Mucosa of rectum (tissue), 2 donors: ENCODE data around the gene FOXO3.

Source experiments
- H3K27ac ChIP-seq, 2 donors: one replicate each; pipeline ENCODE4 v1.7.0; 2013; ENCODE audit warnings: inconsistent platforms in 2 of 2, low read depth in 2 of 2, low read length in 2 of 2
- H3K27me3 ChIP-seq, 2 donors: one replicate each; pipeline ENCODE4 v1.7.0; 2013; ENCODE audit warnings: low read length in 2 of 2; ENCODE audit not compliant: control insufficient read depth in 2 of 2, insufficient read depth in 2 of 2
- H3K36me3 ChIP-seq, 2 donors: one replicate each; pipeline ENCODE4 v1.7.0; 2013; ENCODE audit warnings: low read length in 2 of 2; ENCODE audit not compliant: control insufficient read depth in 2 of 2, insufficient read depth in 2 of 2
- H3K4me1 ChIP-seq, 2 donors: one replicate each; pipeline ENCODE4 v1.7.0; 2013; ENCODE audit warnings: low read length in 2 of 2, mild to moderate bottlenecking in 1 of 2; ENCODE audit not compliant: control insufficient read depth in 2 of 2, insufficient read depth in 2 of 2
- H3K4me3 ChIP-seq, 2 donors: one replicate each; pipeline ENCODE4 v1.7.0; 2013; ENCODE audit warnings: low read length in 2 of 2
- H3K9ac ChIP-seq, 2 donors: one replicate each; pipeline ENCODE4 v1.7.0; 2013; ENCODE audit warnings: low read length in 2 of 2, low read depth in 1 of 2, mild to moderate bottlenecking in 1 of 2
- H3K9me3 ChIP-seq, 2 donors: one replicate each; pipeline ENCODE4 v1.7.0; 2013; ENCODE audit warnings: low read length in 2 of 2; ENCODE audit not compliant: control insufficient read depth in 2 of 2
- donor health status: healthy.
- donor health status: Normal muscosa, but diverticular disease.

The FOXO3 gene

GRCh38 chr6:108716801-108717791, 156.4 kb downstream of the FOXO3 start:
- no peaks in the 10 kb centered on the region for H3K9me3 ChIP-seq
- H3K4me1 ChIP-seq: peaks cover 0 to 5% of the 10 kb centered on the region in 2 donors
- no peaks in the 10 kb centered on the region for H3K36me3 ChIP-seq
- H3K27ac ChIP-seq: no peak overlapping the region
- no peak overlapping the region for H3K4me3 ChIP-seq
- H3K9ac ChIP-seq: no peak overlapping the region
- no peaks in the 10 kb centered on the region for H3K27me3 ChIP-seq

- Histone ChIP-seq H3K4me3 (no peak overlapping the region), H3K27ac (no peak overlapping the region)
Measured at GRCh38 chr6:108719477-108719876, 158.8 kb downstream of the FOXO3 start.

DNA sequence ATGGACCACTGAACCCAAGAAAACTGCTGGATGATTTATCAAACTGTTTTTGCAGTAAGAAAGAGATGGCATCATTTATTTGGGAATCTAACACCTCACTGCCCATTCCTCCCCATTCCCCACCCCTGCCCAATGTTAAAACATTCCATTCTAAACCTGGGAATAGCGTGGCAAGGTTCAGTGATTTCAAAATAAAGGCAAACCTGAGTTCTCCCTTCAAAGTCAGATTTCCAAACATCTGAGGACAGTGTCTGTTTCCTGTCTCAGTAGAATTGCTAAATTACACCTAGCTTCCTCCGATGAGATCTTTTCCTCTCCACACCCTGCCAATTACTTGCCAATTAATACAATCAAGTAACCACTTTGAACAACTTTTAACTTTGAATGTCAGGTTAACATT, 160.1 kb downstream of the FOXO3 start:
- H3K9ac ChIP-seq: no peak overlapping the region
- no peaks in the 10 kb centered on the region for H3K9me3 ChIP-seq
- no peak overlapping the region for H3K27ac ChIP-seq
- no peaks in the 10 kb centered on the region for H3K36me3 ChIP-seq
- no peak overlapping the region for H3K4me3 ChIP-seq
- H3K27me3 ChIP-seq: no peaks in the 10 kb centered on the region
- no peaks in the 10 kb centered on the region for H3K4me1 ChIP-seq

More at GRCh38 chr6:108719477-108719876, 158.8 kb downstream of the FOXO3 start:
- H3K4me1 ChIP-seq: no peaks in the 10 kb centered on the region
- no peaks in the 10 kb centered on the region for H3K9me3 ChIP-seq
- no peaks in the 10 kb centered on the region for H3K27me3 ChIP-seq
- H3K36me3 ChIP-seq: no peaks in the 10 kb centered on the region
- no peak overlapping the region for H3K9ac ChIP-seq

- Histone ChIP-seq H3K4me3 (no peak overlapping the region), H3K9me3 (no peaks in the 10 kb centered on the region), H3K9ac (no peak overlapping the region), H3K36me3 (no peaks in the 10 kb centered on the region), H3K4me1 (no peaks in the 10 kb centered on the region), H3K27me3 (no peaks in the 10 kb centered on the region), H3K27ac (no peak overlapping the region)
Measured at GRCh38 chr6:108721286-108721685, 160.6 kb downstream of the FOXO3 start.

GRCh38 chr6:108723594-108723993, 162.9 kb downstream of the FOXO3 start:
- Histone ChIP-seq H3K9ac (no peak overlapping the region), H3K36me3 (no peaks in the 10 kb centered on the region), H3K4me1 (no peaks in the 10 kb centered on the region), H3K9me3 (no peaks in the 10 kb centered on the region), H3K4me3 (no peak overlapping the region), H3K27ac (no peak overlapping the region), H3K27me3 (no peaks in the 10 kb centered on the region)

GRCh38 chr6:108726726-108727339, 166.1 kb downstream of the FOXO3 start:
- H3K9ac ChIP-seq: no peak overlapping the region
- no peaks in the 10 kb centered on the region for H3K9me3 ChIP-seq
- H3K4me3 ChIP-seq: no peak overlapping the region
- H3K4me1 ChIP-seq: no peaks in the 10 kb centered on the region
- no peak overlapping the region for H3K27ac ChIP-seq
- no peaks in the 10 kb centered on the region for H3K27me3 ChIP-seq
- no peaks in the 10 kb centered on the region for H3K36me3 ChIP-seq

- no peaks in the 10 kb centered on the region for H3K27me3 ChIP-seq
- no peaks in the 10 kb centered on the region for H3K9me3 ChIP-seq
- H3K27ac ChIP-seq: no peak overlapping the region
- H3K4me3 ChIP-seq: no peak overlapping the region
- H3K4me1 ChIP-seq: peaks cover 4 to 8% of the 10 kb centered on the region in 2 donors
- no peak overlapping the region for H3K9ac ChIP-seq
- H3K36me3 ChIP-seq: no peaks in the 10 kb centered on the region
Measured at GRCh38 chr6:108727966-108728730, 167.4 kb downstream of the FOXO3 start.

- Histone ChIP-seq H3K9ac (no peak overlapping the region), H3K4me3 (no peak overlapping the region), H3K4me1 (peaks cover 5 to 14% of the 10 kb centered on the region in 2 donors), H3K27me3 (no peaks in the 10 kb centered on the region), H3K27ac (no peak overlapping the region), H3K9me3 (no peaks in the 10 kb centered on the region), H3K36me3 (no peaks in the 10 kb centered on the region)
Measured at GRCh38 chr6:108728826-108729225, 168.1 kb downstream of the FOXO3 start.

DNA sequence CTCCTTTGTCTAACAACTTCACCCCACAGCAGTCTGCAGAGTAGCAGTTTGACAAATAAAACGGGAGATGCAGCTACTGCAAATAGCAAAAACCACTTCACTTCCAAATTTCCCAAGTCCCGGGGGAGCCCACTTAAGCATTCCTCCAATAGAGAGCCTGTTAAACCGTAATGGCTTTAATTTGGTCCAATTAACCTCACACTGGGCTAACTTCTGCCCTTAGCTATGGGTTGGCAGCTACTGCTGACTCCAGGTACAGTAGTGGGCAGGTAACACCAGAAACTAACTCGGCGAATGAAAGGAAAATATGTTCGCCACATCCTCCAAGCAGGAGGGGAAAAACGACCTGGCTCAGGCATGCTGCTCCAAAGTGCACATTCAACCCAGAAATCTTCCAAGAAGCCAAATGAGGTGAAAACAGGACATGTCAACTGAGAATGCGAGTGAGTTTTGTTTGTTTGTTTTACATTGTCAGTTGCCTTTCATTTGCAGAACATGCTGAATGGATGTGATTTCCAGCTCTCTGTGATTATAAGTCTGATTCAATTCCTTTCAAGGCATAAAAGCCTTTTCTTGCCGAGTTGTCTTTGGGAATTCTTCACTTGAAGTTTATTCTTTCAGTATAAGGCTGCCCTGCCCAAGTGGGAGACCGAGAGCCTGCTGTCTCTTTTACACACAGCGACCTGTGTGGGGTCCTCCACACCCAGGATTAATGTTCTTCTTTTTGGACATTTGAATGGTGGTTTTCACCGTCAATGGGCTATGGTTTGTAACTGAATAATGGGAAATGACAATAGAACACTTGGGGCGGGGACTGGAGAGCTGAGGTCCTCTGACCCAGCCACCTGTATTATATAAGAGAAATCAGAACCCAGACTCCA, 170.2 kb downstream of the FOXO3 start:
- H3K4me3 ChIP-seq: no peak overlapping the region
- H3K4me1 ChIP-seq: peaks cover 6 to 17% of the 10 kb centered on the region in 2 donors
- H3K9me3 ChIP-seq: no peaks in the 10 kb centered on the region
- H3K9ac ChIP-seq: no peak overlapping the region
- H3K27ac ChIP-seq: no peak overlapping the region
- no peaks in the 10 kb centered on the region for H3K36me3 ChIP-seq
- H3K27me3 ChIP-seq: no peaks in the 10 kb centered on the region
